Measurements from ENCODE around the gene KRT23.

The KRT23 gene, protein sequence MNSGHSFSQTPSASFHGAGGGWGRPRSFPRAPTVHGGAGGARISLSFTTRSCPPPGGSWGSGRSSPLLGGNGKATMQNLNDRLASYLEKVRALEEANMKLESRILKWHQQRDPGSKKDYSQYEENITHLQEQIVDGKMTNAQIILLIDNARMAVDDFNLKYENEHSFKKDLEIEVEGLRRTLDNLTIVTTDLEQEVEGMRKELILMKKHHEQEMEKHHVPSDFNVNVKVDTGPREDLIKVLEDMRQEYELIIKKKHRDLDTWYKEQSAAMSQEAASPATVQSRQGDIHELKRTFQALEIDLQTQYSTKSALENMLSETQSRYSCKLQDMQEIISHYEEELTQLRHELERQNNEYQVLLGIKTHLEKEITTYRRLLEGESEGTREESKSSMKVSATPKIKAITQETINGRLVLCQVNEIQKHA

GRCh38 chr17:40937384-40937819 lies at the start of gene KRT23:
Gene KRT23 (minus strand): TSS chr17:40937646. CDS start chr17:40936603, 1,043 bp downstream.
- no peak for DNase-seq

DNA sequence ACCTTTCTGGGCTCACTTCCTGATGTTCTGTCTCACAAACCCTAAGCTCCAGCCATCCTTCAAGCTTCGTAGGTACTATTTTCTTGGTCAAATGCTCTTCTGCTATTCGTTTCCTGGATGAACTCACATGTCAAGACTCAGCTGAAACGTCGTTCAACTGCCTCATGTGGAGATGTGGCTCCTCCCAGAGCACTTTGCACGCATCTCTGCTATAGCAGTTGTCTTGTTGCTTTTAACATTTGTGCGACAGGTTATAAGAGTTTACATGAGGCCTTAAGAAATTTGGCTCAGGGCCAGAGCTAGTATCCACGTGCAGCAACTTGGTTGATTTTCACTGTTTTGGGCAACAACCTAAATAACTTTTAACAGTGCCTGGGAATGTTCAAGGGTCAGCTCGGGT lies 49.5 kb upstream of the KRT23 start:
- DNase-seq, result no peak

- DNase-seq, result no peak
These were observed 46.8 kb upstream of the KRT23 start, which contains the start of gene KRT40 for GRCh38 chr17:40984226-40984625. Gene KRT40 (minus strand): TSS chr17:40984326. CDS start chr17:40984273, 53 bp downstream.

DNA sequence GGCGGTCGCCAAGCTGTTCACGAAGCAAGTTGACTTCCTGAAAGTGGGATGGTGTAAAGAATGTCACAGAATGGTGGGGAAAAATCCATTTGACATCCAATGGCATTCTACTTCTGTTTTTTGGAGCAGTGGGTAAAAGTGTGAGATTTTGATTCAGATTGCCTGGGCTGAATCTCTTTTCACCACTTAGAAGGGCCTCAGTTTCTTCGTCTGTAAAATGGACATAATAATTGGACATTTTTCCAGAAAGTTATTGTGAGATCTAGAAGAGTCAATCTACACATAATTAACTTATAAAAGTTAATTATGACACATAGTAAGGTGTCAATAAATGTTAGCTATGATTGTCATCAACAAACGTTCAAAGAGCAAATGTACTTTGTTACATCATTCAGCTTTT lies 43.7 kb upstream of the KRT23 start:
- DNase-seq, result no peak

DNA sequence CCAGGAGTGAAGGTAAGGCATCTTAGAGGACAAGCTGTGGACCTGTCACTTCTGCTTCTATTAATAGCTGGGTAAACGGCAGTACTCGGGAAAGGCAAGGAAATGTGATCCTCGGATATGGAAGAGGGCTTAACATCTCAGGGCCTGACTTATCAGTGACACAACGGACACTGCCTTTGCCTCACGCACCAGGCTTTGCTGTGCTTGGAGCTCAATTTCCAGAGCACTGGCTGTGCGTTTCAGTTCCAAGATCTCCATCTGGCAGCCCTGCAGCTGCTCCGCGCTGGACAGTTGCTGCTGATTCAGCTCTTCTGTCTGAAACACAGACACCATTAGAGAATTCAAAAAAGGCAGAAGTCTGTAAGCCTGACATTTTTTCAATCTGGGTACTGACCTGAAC lies 43.1 kb upstream of the KRT23 start:
- DNase-seq, result peak; percentile 69

DNA sequence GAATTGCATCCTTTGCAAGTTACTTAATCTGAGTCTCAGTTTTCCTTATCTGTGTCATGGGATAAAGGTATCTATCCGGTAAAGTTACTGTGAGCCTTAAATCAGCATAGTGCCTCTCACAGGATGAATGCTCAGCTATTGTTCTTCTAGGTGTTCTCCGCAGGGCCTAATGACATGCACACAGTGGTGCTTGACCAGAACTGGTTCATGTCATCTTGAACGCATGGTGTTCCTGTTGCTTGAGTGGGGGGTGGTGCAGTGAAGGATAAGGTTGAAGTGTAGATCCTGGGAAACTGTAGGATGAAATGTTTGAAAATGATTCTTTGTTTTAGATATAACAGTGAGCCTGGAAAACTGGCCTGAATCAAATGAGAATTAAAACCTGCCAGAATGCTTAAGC lies 42.7 kb upstream of the KRT23 start:
- DNase-seq, result no peak

GRCh38 chr17:40978575-40979151 lies 41.2 kb upstream of the KRT23 start:
- DNase-seq, result no peak

DNA sequence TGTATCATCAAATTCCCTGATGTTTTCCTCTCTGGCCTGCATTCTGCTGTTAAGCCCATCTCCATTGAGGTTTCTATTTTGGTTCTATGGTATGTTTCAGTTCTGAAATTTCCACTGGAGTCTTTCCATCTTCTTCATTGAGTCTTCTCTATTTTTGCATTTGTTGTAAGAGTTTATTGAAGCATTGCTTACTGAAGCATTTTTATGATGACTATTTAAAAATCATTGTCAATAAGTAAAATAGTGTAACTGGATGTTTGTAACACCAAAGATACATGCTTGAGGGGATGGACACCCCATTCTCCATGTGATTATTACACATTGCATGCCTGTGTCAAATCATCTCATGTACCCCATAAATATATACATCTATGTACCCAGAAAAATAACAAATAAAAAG lies 38.1 kb upstream of the KRT23 start:
- no peak for DNase-seq

- no peak for DNase-seq
These were observed 36.9 kb upstream of the KRT23 start for GRCh38 chr17:40974366-40974765.

DNA sequence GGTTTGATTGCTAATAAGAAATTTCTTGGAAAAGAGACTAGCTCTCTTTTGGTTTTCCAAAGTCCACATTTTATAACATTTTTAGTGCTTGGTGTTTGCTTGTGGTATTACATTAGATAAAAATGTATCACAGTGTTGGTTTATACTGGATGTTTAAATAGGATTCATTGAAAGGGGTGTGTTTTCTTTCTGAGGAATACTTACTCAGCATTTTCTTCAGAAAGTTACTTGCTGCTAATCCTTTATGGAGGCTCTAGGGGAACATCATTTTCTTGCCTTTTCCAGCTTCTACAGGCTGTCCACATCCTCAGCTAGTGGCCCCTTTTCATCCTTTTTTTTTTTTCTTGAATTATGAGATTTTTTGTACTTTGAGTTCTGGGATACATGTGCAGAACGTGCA lies 30.1 kb upstream of the KRT23 start:
- no peak for DNase-seq

- no peak for DNase-seq
These were observed 29.4 kb upstream of the KRT23 start, which contains the start of gene KRT39 for GRCh38 chr17:40966848-40967247. Gene KRT39 (minus strand): TSS chr17:40966948. CDS start chr17:40966856, 92 bp downstream.

GRCh38 chr17:40963838-40964237 lies 26.4 kb upstream of the KRT23 start:
- DNase-seq, result no peak

GRCh38 chr17:40962059-40962561 lies 24.7 kb upstream of the KRT23 start:
- DNase-seq, result no peak

DNA sequence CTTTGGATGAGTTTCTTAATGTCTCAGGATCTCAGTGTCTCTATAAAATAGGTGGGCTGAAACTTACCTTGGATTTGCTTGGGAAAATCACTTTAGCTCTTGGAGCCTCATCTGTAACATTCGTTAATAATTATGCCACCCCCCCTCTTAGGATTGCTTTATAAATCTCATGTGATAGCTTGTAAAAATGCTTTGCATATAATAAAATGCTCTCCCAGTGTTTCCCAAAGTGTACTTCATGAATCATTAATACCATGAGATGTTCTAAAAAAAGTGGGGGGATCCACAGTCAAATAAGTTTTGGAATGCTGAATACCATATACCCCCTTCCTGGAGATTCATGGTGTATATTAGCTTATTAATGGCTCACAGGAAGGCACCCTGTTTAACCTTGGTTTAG lies 24.1 kb upstream of the KRT23 start:
- no peak for DNase-seq

DNA sequence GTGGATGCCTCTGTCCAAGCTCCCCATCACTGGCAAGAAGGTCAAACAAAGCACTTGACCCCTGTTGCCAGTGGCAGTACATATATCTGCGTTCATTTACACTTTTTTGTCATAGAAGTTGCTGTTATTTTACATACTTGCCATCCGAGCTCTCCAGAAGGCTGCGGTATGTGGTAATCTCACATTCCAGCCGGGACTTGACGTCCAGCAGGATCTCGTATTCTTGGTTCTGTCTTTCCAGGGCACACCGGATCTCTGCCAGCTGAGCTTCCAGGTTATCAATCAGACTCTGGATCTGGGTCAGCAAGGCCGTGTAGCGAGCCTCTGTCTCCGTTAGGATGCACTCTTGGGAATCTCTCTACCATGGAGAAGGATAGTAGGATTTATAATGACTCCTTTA lies 22.7 kb upstream of the KRT23 start:
- DNase-seq, result no peak

DNA sequence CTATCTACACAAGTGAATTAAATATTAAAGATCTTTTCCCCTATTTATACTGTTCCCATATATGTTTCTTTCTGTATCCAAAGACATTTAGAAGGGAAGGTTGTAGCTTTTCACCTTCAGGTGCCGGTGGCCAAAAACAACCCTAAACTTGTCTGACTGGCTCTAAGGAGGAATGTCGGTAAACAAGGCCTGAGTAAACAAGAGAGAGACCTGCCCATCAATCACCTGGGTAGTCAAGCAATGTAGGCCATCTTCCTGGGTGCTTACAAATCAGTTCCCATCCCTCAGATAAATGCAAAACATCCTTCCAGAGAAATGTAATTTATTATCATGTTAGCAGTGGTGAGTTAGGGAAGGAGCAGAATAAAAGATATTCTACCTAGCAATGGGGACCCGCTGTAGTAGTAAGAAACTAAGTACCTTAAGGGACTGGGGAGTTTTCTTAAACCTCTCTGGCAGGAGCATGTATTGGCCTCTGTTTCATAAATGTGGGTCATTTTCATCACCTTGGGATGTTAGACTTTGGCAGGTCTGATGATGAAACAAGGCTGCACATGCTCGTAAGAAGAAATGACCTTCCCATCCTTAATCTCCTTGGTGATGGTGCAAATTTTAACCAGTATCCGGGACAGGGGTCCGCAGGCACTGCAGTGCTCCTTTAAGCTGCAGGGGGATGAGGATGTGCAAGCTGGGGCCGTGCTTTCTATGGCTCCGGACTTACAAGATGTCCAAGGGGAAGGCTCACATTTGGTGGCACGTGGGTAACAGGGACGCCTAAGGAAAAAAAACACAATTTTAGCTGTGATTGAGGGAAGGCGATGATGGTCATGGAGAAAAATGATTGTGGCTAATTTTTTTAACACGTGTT lies 20.9 kb upstream of the KRT23 start:
- DNase-seq, result no peak

DNA sequence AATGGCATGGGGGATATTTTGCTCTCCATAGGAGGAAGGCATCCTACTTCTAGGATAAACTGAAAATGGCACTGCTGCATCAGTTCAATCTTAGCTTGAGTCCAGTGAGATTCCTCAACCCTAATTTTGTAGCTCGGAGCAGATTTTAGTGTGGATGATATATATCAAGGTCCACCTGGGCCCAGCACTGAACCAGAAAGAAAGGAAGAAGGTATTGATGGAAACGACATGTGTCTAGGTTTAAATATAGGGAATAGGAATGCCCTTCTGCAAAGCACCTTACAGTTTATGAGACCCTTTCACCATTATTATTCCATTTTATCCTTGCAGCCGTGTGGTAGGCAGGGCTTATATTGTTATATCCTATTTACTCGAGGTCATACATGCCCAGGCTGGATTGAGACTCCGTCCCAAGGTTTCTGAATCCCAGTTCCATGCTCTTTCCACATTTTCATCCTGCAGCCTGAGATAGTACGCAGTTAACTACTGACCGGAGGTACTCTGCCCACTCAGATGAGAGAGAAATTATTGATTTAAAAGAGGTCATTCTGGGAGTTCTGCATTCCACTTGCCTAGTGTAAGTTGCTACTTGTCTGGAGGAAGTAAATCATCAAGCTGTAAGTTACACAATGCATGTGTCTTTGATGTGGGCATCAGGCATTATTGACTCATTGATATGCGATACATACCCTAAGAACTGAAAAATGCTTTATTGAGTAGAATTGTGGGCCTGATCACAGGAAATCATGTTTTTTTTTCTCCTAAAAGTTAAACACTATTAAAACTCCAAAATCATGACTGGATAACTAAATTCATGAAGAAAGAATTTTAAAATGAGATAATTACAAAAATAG lies 19.2 kb upstream of the KRT23 start:
- peak; percentile 47 for DNase-seq

- no peak for DNase-seq
These were observed 16.4 kb upstream of the KRT23 start for GRCh38 chr17:40953881-40954280.

DNA sequence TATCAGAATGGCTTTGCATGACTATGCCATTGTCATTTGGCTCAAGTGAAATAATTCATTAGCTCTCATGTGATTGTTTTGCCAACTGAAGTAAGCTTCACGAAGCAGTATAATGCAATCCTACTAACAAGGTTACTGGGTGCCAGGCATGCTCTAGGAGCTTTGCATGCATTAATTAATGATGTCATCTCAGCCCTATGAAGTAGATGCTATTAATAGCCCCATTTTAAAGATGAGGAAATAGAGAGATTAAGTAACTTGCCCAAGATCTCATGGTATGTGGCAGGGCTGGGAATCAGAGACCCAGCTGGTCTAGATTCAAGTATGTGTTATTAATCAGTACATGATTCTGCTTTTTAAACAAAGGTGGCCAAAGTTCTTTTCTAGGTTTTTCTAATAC lies 15.2 kb upstream of the KRT23 start:
- DNase-seq, result no peak

GRCh38 chr17:40952154-40952553 lies 14.7 kb upstream of the KRT23 start:
- no peak for DNase-seq

GRCh38 chr17:40951011-40951622 lies 13.7 kb upstream of the KRT23 start:
- no peak for DNase-seq

GRCh38 chr17:40950176-40950575 lies 12.7 kb upstream of the KRT23 start:
- DNase-seq, result peak; percentile 26

Measured in eye (tissue), 1 donor.